B cell (primary cell): ENCODE measurements around the gene KHDC3L. TPM values are rescaled to one million over a fixed set of nuclear protein-coding genes. Genes with fewer than 3 reads are reported as not detected.

ENCODE experiments used
- ATAC-seq: fragments of 200-7000 bp; cut with Tn5 transposase; one replicate; pipeline ENCODE4 v1.10.0; 2021; ENCODE audit warnings: low read depth, mild to moderate bottlenecking, moderate number of reproducible peaks, moderate library complexity
- CTCF ChIA-PET: fragments of 350-600 bp; sonication (Branson Sonifier 250); formaldehyde crosslinking; loops from one replicate; lab custom pipeline; 2021; ENCODE audit warnings: antibody characterized with exemption, inconsistent platforms; lab: Charles Lee
- POLR2A ChIA-PET: fragments of 350-600 bp; sonication (Branson Sonifier 250); formaldehyde crosslinking; loops from one replicate; lab custom pipeline; 2021; ENCODE audit warnings: antibody characterized with exemption; lab: Charles Lee
- DNase-seq: peaks from one replicate; pipeline ENCODE4 v3.0.0; 2013
- H2AFZ ChIP-seq: 2 replicates; pipeline ENCODE4 v1.6.1; 2012; ENCODE audit warnings: mild to moderate bottlenecking, low read depth, low read length; ENCODE audit not compliant: insufficient read depth, poor library complexity, severe bottlenecking
- H3K27ac ChIP-seq, 2 donors: 1 replicate in 1 of 2; 2 replicates in 1 of 2; pipeline ENCODE4 v1.5.1; 2012 to 2013; ENCODE audit warnings: low read length in 2 of 2, mild to moderate bottlenecking in 2 of 2, moderate library complexity in 1 of 2
- H3K27me3 ChIP-seq, 4 experiments: fragments of 200-600 bp in 1 of 4; sonication (generic) in 1 of 4; replicated peaks in 1 of 4; 1 replicate in 2 of 4; 2 replicates in 2 of 4; pipeline versions ENCODE4 v1.6.1 to v1.7.0; 2013 to 2016; ENCODE audit warnings: low read length in 3 of 4, mild to moderate bottlenecking in 2 of 4, mixed read lengths in 1 of 4, moderate library complexity in 1 of 4; ENCODE audit not compliant: insufficient read depth in 4 of 4, control insufficient read depth in 3 of 4; ENCODE audit errors: control extremely low read depth in 1 of 4
- H3K36me3 ChIP-seq, 2 experiments: replicated peaks in 1 of 2; 1 replicate in 1 of 2; 2 replicates in 1 of 2; pipeline versions ENCODE4 v1.6.1 to v1.7.1; 2013; ENCODE audit warnings: low read length in 1 of 2; ENCODE audit not compliant: insufficient read depth in 2 of 2, control insufficient read depth in 1 of 2; ENCODE audit errors: control extremely low read depth in 1 of 2, extremely low read depth in 1 of 2
- H3K4me1 ChIP-seq, 2 donors: fragments of 200-600 bp in 1 of 2; sonication (generic) in 1 of 2; 1 replicate in 1 of 2; 2 replicates in 1 of 2; pipeline versions ENCODE4 v1.5.1 to v1.6.1; 2013 to 2017; ENCODE audit warnings: low read length in 2 of 2; ENCODE audit not compliant: control insufficient read depth in 2 of 2, insufficient read depth in 2 of 2
- H3K4me2 ChIP-seq: replicated peaks from 2 replicates; pipeline ENCODE3; 2012; ENCODE audit warnings: mild to moderate bottlenecking, low read depth, low read length; ENCODE audit not compliant: poor library complexity, severe bottlenecking
- H3K4me3 ChIP-seq, 5 experiments: fragments of 200-600 bp in 1 of 5; sonication (generic) in 1 of 5; 1 replicate in 3 of 5; 2 replicates in 2 of 5; pipeline versions ENCODE4 v1.5.1 to v1.7.0; 2011 to 2016; ENCODE audit warnings: low read length in 4 of 5, mild to moderate bottlenecking in 4 of 5, low read depth in 2 of 5, control low read depth in 1 of 5, moderate library complexity in 1 of 5; ENCODE audit not compliant: insufficient read depth in 1 of 5; ENCODE audit errors: control extremely low read depth in 1 of 5, extremely low read depth in 1 of 5
- H3K79me2 ChIP-seq: fragments of 200-600 bp; sonication (generic); one replicate; pipeline ENCODE4 v1.6.0; 2016; ENCODE audit warnings: low read length; ENCODE audit not compliant: control insufficient read depth, insufficient read depth
- H3K9ac ChIP-seq: fragments of 200-600 bp; sonication (generic); 2 replicates; pipeline ENCODE4 v1.6.1; 2017; ENCODE audit warnings: mild to moderate bottlenecking, low read length, moderate library complexity
- H3K9me3 ChIP-seq, 3 donors: one replicate each; pipeline versions ENCODE4 v1.6.1 to v1.7.1; 2013; ENCODE audit warnings: low read length in 2 of 3; ENCODE audit not compliant: control insufficient read depth in 2 of 3, insufficient read depth in 1 of 3; ENCODE audit errors: control extremely low read depth in 1 of 3
- H4K20me1 ChIP-seq: 2 replicates; pipeline ENCODE4 v1.6.0; 2012; ENCODE audit warnings: mild to moderate bottlenecking, low read length; ENCODE audit not compliant: insufficient read depth, control insufficient read depth, poor library complexity, severe bottlenecking
- H3K27ac Mint-ChIP-seq: one replicate; pipeline ENCODE4 v1.8.0; 2021; ENCODE audit warnings: mixed read lengths
- H3K27me3 Mint-ChIP-seq: one replicate; pipeline ENCODE4 v1.8.0; 2021; ENCODE audit warnings: mixed read lengths
- H3K4me1 Mint-ChIP-seq: one replicate; pipeline ENCODE4 v1.8.0; 2021; ENCODE audit warnings: mixed read lengths
- H3K4me3 Mint-ChIP-seq: one replicate; pipeline ENCODE4 v1.8.0; 2021; ENCODE audit warnings: mixed read lengths
- H3K9me3 Mint-ChIP-seq: one replicate; pipeline ENCODE4 v1.8.0; 2022; ENCODE audit warnings: mixed read lengths; ENCODE audit not compliant: insufficient read depth
- CTCF ChIP-seq: fragments of 200-600 bp; IDR thresholded peaks from one replicate; pipeline ENCODE4 v1.8.0; 2022; ENCODE audit warnings: antibody characterized with exemption, mild to moderate bottlenecking
- EZH2 ChIP-seq: IDR thresholded peaks from 2 replicates; pipeline ENCODE4 v1.6.1; 2012; ENCODE audit warnings: borderline replicate concordance, low read depth, mild to moderate bottlenecking, moderate library complexity, low read length; ENCODE audit not compliant: insufficient read depth, poor library complexity, severe bottlenecking
- WGBS: methylation state at CpG from one replicate; pipeline ENCODE4 v1.1.5; 2013; ENCODE audit warnings: missing lambda C conversion rate; ENCODE audit not compliant: insufficient coverage; 5-methylcytosine and 5-hydroxymethylcytosine counted together
- intact Hi-C: fragments of 100-400 bp; cut with micrococcal nuclease; formaldehyde crosslinking; loops from one replicate; pipeline ENCODE4 v1.10.0; 2022
- polyA plus RNA-seq: library from polyadenylated mRNA; depleted of rRNA; stranded (reverse); fragments of >200 nt; gene quantifications from 2 replicates; pipeline ENCODE4 v1.2.3, GENCODE V29; 2012
- total RNA-seq, 2 donors: library from RNA; stranded (reverse); fragments of 120-200 nt in 1 of 2; gene quantifications; 1 replicate in 1 of 2; 2 replicates in 1 of 2; pipeline versions ENCODE4 v1.2.3 to v1.2.4, GENCODE V29; 2013 to 2022

Gene KHDC3L
- total and polyA plus RNA-seq, 2 donors (not counting 1 experiment from before 2014, with no cell fraction given): not detected

- Histone ChIP-seq H3K36me3 (no peaks in the 10 kb centered on the region), H3K9ac (no peak overlapping the region), H4K20me1 (no peaks in the 10 kb centered on the region), H3K4me1 (peaks cover 3 to 15% of the 10 kb centered on the region in 2 donors), H2AFZ (no peak overlapping the region), H3K27me3 (no peaks in the 10 kb centered on the region), H3K27ac (no peak overlapping the region), H3K9me3 (peaks cover 0 to 11% (median 0%) of the 10 kb centered on the region in 3 donors), H3K4me2 (no peak overlapping the region), H3K79me2 (no peaks in the 10 kb centered on the region), H3K4me3 (no peak overlapping the region)
- H3K27me3 Mint-ChIP-seq: no peaks in the 10 kb centered on the region
- CTCF ChIA-PET: no interaction called here
- no peaks in the 10 kb centered on the region for H3K9me3 Mint-ChIP-seq
- no peak overlapping the region for H3K27ac Mint-ChIP-seq
- TF ChIP-seq EZH2 (no peak), CTCF (no peak)
- H3K4me3 Mint-ChIP-seq: no peak overlapping the region
- intact Hi-C loops: no loop called here
- WGBS: 100% methylated on average over 2 of the region's 3 CpGs
- H3K4me1 Mint-ChIP-seq: peaks cover 7% of the 10 kb centered on the region
- POLR2A ChIA-PET: no interaction called here
- DNase-seq: no peak
- no peak for ATAC-seq
These were observed 30.8 kb downstream of the KHDC3L start for GRCh38 chr6:73393278-73393677.

- no peaks in the 10 kb centered on the region for H4K20me1 ChIP-seq
- peaks cover 0 to 2% of the 10 kb centered on the region in 2 donors for H3K4me1 ChIP-seq
- Mint-ChIP-seq H3K4me3 (peak within 1 kb of the TSS; percentile 79), H3K27ac (peak within 1 kb of the TSS; percentile 83), H3K27me3 (no peaks in the 10 kb centered on the region), H3K4me1 (no peaks in the 10 kb centered on the region), H3K9me3 (no peaks in the 10 kb centered on the region)
- no peaks in the 10 kb centered on the region for H3K36me3 ChIP-seq
- DNase-seq (peak; percentile 71), ATAC-seq (peak; percentile 86)
- peak within 1 kb of the TSS; percentile 65 for H3K4me2 ChIP-seq
- H3K9ac ChIP-seq: peak within 1 kb of the TSS; percentile 63
- CTCF ChIA-PET: interaction anchor here (0.6 kb wide), 1 partner anchor 330 kb away, joined by 4 read pairs; no protein-coding TSS in a partner anchor
- H3K27me3 ChIP-seq: no peaks in the 10 kb centered on the region
- TF ChIP-seq EZH2: no peak
- no peak for TF ChIP-seq CTCF
- intact Hi-C loops: no loop called here
- H2AFZ ChIP-seq: no peak within 1 kb of the TSS
- no peaks in the 10 kb centered on the region for H3K79me2 ChIP-seq
- POLR2A ChIA-PET: no interaction called here
- peak within 1 kb of the TSS; percentile 34 to 89 for H3K27ac ChIP-seq
- WGBS: 83% methylated on average over 43 of the region's 54 CpGs
- H3K4me3 ChIP-seq: peak within 1 kb of the TSS in 4 of 5 experiments; percentile 17 to 52 (median 37)
- peaks cover 0 to 11% (median 0%) of the 10 kb centered on the region in 3 donors for H3K9me3 ChIP-seq
These were observed 32.3 kb downstream of the KHDC3L start, which contains the start of gene DDX43 for GRCh38 chr6:73394577-73395354. DDX43 (plus strand) TSS chr6:73394828; CDS start chr6:73394906, 78 bp downstream.
